ENCODE results near the gene ZNF775. TPM values are rescaled to one million over a fixed set of nuclear protein-coding genes. Genes with fewer than 3 reads are reported as not detected.

ZNF775 gene
- polyA plus RNA-seq, 1 experiment = 2.2 TPM

- no peak for TF ChIP-seq CTCF (IDR thresholded peaks at IDR 0.05; ENCODE audit: low read depth, low read length)
- no peak overlapping the region for H3K27ac ChIP-seq (ENCODE audit: low read depth, low read length)
- ChIA-PET POLR2A (no interaction called here), CTCF (no interaction called here)
- no peaks in the 10 kb centered on the region for H3K27me3 ChIP-seq (ENCODE audit: control insufficient read depth, insufficient read depth, low read length)
- DNase-seq (ENCODE audit: low read depth, low spot score) = no peak
- H3K4me3 ChIP-seq (ENCODE audit: low read depth, low read length) = no peak overlapping the region
- H3K9me3 ChIP-seq (ENCODE audit: control insufficient read depth, insufficient read depth, low read length) = no peaks in the 10 kb centered on the region; the same call in 1 of the 2 replicates
Observed at GRCh38 chr7:150407588-150408392, 28.7 kb downstream of the ZNF775 start.

GRCh38 chr7:150408393-150409299 lies 29.5 kb downstream of the ZNF775 start:
- POLR2A ChIA-PET = no interaction called here
- CTCF ChIA-PET = interaction anchor here (1.1 kb wide), 1 partner anchor 13 kb away, joined by 4 read pairs; no protein-coding TSS in a partner anchor
- no peak for DNase-seq (ENCODE audit: low read depth, low spot score)
- H3K9me3 ChIP-seq (ENCODE audit: control insufficient read depth, insufficient read depth, low read length) = no peaks in the 10 kb centered on the region; the same call in 1 of the 2 replicates
- no peaks in the 10 kb centered on the region for H3K27me3 ChIP-seq (ENCODE audit: control insufficient read depth, insufficient read depth, low read length)
- no peak overlapping the region for H3K4me3 ChIP-seq (ENCODE audit: low read depth, low read length)
- no peak for TF ChIP-seq CTCF (IDR thresholded peaks at IDR 0.05; ENCODE audit: low read depth, low read length)
- H3K27ac ChIP-seq (ENCODE audit: low read depth, low read length) = no peak overlapping the region

GRCh38 chr7:150409300-150410030 lies 30.3 kb downstream of the ZNF775 start:
- ChIA-PET POLR2A (interaction anchor here (0.6 kb wide), 1 partner anchor 29 kb away, joined by 3 read pairs; no protein-coding TSS in a partner anchor), CTCF (interaction anchor here (1.1 kb wide), 1 partner anchor 12 kb away, joined by 4 read pairs; no protein-coding TSS in a partner anchor)
- no peak overlapping the region for H3K4me3 ChIP-seq (ENCODE audit: low read depth, low read length)
- no peak for TF ChIP-seq CTCF (IDR thresholded peaks at IDR 0.05; ENCODE audit: low read depth, low read length)
- DNase-seq (ENCODE audit: low read depth, low spot score) = no peak
- H3K9me3 ChIP-seq (ENCODE audit: control insufficient read depth, insufficient read depth, low read length) = no peaks in the 10 kb centered on the region; the same call in 1 of the 2 replicates
- H3K27ac ChIP-seq (ENCODE audit: low read depth, low read length) = no peak overlapping the region
- no peaks in the 10 kb centered on the region for H3K27me3 ChIP-seq (ENCODE audit: control insufficient read depth, insufficient read depth, low read length)

- TF ChIP-seq CTCF (IDR thresholded peaks at IDR 0.05; ENCODE audit: low read depth, low read length) = no peak
- DNase-seq (ENCODE audit: low read depth, low spot score) = no peak
- H3K27me3 ChIP-seq (ENCODE audit: control insufficient read depth, insufficient read depth, low read length) = no peaks in the 10 kb centered on the region
- no peaks in the 10 kb centered on the region; the same call in 1 of the 2 replicates for H3K9me3 ChIP-seq (ENCODE audit: control insufficient read depth, insufficient read depth, low read length)
- CTCF ChIA-PET = interaction anchor here (0.9 kb wide), 1 partner anchor 11 kb away, joined by 3 read pairs; no protein-coding TSS in a partner anchor
- H3K4me3 ChIP-seq (ENCODE audit: low read depth, low read length) = no peak overlapping the region
- POLR2A ChIA-PET = interaction anchor here (0.6 to 1.1 kb wide), 2 partner anchors 17 to 29 kb away, joined by 3 read pairs; no protein-coding TSS in a partner anchor
- H3K27ac ChIP-seq (ENCODE audit: low read depth, low read length) = no peak overlapping the region
Observed at GRCh38 chr7:150410131-150410530, 31.0 kb downstream of the ZNF775 start.
